GM19023 (cell line): Measurements from ENCODE around the gene LTC4S.
"Not testable (repeated sequence)": the region's sequence is repeated elsewhere in the genome, so short reads cannot be mapped to it uniquely, and the experiment has no call there.

Experiments
- ATAC-seq: cut with Tn5 transposase; IDR thresholded peaks from one replicate; pipeline ENCODE4 v1.9.1; 2021; ENCODE audit warnings: mild to moderate bottlenecking, moderate library complexity; ENCODE audit not compliant: unreplicated experiment

LTC4S gene

DNA sequence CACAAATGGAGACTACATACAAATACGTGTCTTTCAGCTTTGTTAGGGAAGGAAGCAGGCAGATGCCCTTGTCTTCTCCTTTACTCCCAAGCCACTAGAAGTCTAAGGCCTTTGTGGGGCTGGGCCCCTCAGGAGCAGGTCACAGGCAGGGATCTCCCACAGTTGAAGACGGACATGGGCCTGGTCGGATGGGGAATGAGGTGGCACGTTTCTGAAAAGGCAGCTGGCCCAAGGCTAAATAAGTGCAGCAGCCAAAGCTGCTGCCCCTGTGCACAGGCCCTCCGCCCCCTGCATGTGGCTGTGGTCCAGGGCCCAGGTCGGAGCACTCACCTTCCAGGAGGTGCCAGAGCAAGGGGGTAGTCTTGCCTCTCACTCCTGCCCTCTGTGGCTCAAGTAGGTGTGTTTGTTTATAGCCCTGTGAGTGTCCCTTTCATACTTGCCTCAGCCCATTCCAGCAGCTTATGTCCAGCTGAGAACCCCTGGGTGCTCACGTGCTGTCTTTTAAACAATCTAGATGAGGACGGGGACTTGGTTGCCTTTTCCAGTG is 28.7 kb downstream of the LTC4S start:
- ATAC-seq, result no peak

- no peak for ATAC-seq
Observed at GRCh38 chr5:179823937-179824744, 30.4 kb downstream of the LTC4S start.

DNA sequence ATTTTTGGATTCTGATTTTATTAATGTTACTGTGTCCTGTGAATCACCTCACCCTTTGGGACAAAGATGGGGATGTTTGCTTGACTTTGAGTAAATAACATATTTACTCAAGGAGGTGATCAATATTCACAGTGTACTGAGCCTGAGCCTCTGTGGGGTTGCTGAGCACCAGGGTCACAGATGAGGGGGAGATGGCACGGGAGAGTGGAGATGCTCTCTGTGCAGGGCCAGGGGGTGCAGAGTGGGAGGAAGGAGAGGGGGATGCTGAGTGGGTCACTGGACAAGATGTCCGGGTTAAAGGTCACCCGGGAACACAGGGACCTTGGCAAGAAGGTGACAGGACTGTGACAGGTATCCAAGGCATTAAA is 30.9 kb downstream of the LTC4S start:
- no peak for ATAC-seq

GRCh38 chr5:179825655-179826182 is 31.9 kb downstream of the LTC4S start:
- no peak for ATAC-seq

DNA sequence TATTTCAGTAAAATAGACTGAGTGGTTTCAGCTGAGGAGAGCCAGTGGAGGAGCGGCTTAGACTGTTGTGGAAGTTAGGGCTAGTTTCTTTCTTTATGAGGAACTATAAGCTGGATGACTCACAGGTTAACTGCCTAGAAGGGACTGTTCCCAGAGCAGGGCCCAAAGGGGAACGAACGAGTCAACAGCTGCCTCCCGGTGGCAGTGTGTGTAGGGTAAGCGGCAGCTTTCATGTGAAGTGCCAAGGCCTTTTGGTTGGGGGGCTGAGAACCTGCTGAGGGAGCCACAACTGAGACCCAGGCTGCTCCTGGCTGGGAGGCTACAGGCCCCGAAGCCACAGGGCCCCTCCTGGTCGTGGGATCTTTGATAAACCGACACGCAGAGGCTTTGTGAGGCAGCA is 33.9 kb downstream of the LTC4S start:
- no peak for ATAC-seq

DNA sequence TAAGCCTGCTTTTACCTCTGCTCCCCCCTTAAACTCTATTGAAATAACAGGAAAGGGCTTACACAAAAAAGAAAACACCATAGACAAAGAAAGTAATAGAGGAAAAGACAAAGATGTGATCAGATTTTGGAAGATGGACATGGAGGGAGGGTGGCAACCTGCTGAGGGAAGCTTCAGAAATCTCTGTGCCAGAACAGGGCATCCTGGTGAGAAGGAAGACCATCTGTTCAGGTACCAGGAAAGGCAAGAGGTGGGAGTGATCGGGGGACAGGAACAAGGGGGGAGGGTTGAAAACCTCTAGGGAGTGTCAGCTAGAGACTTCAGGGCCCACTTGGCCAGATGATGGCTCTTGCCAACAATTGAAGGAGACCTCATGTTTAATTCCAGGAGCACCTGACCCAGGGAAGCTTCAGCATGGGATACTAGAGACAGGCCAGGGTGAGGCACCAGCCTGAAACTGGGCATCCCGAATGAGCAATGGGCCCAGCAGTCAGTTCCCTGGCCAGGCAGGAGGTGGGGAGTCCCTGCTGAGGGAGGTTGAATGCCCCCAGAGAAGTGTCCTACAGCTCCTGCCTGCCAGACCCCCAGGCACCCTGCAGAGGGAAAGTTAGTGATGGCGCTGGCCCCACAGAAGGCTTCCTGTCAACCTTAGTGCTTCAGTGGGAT is 35.1 kb downstream of the LTC4S start:
- ATAC-seq, result no peak

DNA sequence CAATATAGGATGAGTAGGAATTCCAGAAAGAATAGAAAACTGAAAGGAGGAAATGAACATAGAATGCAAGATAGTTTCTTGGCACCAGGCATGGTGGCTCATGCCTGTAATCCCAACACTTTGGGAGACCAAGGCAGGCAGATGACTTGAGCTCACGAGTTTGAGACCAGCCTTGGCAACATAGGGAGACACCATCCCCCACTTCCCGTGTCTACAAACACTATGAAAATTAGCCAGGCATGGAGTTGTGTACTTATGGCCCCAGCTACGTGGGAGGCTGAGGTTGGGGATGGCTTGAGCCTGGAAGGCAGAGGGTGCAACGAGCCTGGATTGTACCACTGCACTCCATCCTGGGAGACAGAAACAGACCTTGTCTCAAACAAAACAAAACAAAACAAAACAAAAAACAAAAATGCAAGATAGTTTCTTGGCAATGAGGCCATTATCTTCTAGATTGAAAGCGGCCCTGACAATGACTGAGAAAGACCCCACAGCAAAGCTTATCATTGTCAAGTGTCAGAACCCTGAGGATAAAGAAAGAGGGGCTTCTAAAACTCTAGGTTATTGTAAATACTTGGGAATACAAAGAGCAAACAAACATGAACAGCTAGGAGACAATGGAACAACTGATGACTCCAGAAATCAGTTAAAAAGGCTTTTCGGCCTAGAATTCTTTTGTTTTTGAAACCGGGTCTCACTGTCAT is 36.1 kb downstream of the LTC4S start:
- ATAC-seq, result no peak

GRCh38 chr5:179830818-179831468 is 37.2 kb downstream of the LTC4S start:
- ATAC-seq, result no peak

GRCh38 chr5:179832039-179832745 is 38.4 kb downstream of the LTC4S start:
- no peak for ATAC-seq

DNA sequence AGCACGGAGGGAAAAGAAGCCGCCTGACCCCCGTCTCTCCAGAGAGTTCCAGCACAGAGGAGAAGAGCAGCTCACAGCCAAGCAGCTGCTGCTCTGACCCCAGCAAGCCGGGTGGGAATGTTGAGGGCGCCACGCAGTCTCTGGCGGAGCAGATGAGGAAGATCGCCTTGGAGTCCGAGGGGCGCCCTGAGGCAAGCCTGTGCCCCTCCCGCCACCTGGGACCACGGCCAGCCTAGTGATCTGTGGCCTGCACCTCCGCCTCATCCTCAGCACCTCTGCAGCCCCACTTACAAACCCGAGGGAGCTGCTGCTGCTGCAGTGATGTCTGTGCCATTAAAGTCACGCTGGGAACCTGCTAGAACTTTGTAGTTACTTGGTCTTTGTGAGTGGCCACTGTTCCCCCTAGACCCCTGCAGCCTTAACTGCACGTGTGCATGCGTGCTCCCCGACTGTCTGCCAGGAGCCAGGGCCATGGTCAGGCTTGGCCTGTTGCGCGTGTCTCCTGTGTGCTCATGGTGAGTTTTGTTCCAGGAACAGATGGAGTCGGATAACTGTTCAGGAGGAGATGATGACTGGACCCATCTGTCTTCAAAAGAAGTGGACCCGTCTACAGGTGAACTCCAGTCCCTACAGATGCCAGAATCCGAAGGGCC is 39.4 kb downstream of the LTC4S start:
- ATAC-seq, result no peak

GRCh38 chr5:179833709-179834070 is 39.9 kb downstream of the LTC4S start:
- no peak for ATAC-seq

DNA sequence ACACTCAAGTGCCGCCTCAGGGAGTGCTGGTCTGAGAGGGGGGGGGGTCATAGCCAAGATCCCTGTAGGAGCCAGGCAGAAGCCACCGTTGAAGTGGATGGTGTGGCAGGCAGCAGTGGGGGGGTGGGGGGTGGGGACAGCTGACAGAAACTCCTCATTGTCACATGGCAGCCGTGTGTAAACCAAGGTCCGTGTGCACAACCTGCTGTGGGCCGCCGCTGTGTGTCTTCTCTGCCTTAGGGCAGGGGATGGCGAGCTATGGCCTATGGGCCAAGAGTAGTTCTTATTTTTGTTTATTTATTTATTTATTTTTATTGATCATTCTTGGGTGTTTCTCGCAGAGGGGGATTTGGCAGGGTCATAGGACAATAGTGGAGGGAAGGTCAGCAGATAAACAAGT is 40.3 kb downstream of the LTC4S start:
- ATAC-seq, result no peak

DNA sequence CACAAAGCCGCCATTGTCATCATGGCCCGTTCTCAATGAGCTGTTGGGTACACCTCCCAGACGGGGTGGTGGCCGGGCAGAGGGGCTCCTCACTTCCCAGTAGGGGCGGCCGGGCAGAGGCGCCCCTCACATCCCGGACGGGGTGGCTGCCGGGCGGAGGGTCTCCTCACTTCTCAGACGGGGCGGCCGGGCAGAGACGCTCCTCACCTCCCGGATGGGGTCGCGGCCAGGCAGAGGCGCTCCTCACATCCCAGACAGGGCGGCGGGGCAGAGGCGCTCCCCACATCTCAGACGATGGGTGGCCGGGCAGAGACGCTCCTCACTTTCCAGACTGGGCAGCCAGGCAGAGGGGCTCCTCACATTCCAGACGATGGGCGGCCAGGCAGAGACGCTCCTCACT is 41.1 kb downstream of the LTC4S start:
- ATAC-seq, result not testable (repeated sequence)

GRCh38 chr5:179836225-179837019 is 42.6 kb downstream of the LTC4S start:
- ATAC-seq, result no peak

- no peak for ATAC-seq
Observed at GRCh38 chr5:179837076-179838011, 43.6 kb downstream of the LTC4S start.

DNA sequence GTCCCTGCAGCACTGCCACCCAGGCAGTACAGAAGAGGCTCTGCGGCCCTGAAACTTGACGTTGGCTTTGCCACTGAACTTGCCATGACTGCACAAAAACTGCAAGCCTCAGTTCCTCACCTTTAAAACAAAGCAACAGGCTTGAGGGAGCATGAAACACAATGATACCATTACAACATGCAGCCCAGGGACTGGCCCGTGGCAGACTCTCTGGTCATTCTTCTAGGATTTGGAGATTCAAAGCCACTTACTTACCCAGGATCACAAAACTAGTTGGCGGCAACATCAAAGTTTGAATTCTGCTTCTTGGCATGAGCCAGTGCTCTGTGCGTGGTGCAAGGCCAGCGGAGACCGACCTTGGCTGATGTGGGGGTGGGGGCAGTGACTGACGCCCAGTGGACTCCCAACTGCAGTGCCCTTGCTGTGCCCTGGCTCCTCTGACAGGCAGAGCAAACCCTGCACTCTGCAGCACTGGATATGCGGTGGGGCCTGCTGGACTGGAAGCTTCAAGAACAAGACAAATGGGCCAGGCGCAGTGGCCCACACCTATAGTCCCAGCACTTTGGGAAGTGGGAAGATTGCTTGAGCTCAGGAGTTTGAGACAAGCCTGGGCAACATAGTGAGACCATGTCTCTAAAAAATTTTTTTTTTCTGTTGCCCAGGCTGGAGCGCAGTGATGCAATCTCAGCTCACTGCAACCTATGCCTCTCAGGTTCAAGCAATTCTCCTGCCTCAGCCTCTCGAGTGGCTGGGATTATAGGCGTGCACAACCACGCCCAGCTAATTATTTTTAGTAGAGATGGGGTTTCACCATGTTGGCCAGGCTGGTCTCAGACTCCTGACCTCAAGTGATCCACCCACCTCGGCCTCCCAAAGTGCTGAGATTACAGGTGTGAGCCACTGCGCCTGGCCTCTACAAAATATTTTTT is 45.8 kb downstream of the LTC4S start:
- no peak for ATAC-seq

DNA sequence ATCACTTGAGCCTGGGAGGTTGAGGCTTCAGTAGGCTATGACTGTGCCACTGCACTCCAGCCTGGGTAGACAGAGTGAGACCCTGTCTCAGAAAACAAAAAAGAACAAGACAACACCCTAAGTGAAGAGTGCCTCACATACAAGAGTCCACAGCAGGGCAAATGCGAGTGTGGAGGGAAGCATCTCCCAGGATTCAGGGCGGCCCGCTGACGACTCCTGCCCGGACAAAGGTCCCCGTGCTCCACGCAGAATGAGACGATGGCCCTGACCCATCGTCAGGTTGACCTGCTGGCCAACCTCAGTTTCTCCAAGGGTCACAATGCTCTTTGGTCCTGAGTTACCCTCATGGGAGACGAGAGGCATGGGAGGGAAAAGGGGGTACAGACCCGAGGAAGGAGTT is 46.5 kb downstream of the LTC4S start:
- ATAC-seq, result no peak
